Ovary (tissue), 9 donors: ENCODE measurements around the gene HRC. TPM values are rescaled to one million over a fixed set of nuclear protein-coding genes. Genes with fewer than 3 reads are reported as not detected.
"Not testable (repeated sequence)": the region's sequence is repeated elsewhere in the genome, so short reads cannot be mapped to it uniquely, and the experiment has no call there.

ENCODE experiments used
- DNase-seq, 5 donors: peaks; one replicate each; pipeline ENCODE4 v3.0.0-alpha.2; 2019 to 2020
- H3K27ac ChIP-seq, 2 donors: fragments of 200-600 bp; one replicate each; pipeline versions ENCODE4 v1.5.1 to v1.8.0; 2019 to 2022
- H3K27me3 ChIP-seq: fragments of 200-600 bp; one replicate; pipeline ENCODE4 v1.8.0; 2022
- H3K36me3 ChIP-seq: fragments of 200-600 bp; sonication (generic); one replicate; pipeline ENCODE4 v1.5.1; 2019
- H3K4me1 ChIP-seq: one replicate; pipeline ENCODE4 v1.8.1; 2013; ENCODE audit warnings: mild to moderate bottlenecking, moderate library complexity; ENCODE audit not compliant: insufficient read depth
- H3K4me3 ChIP-seq: fragments of 200-600 bp; sonication (generic); one replicate; pipeline ENCODE4 v1.5.1; 2017
- H3K9me3 ChIP-seq, 2 donors: fragments of 200-600 bp in 1 of 2; sonication (generic) in 1 of 2; one replicate each; pipeline versions ENCODE4 v1.5.1 to v1.8.1; 2013 to 2019; ENCODE audit warnings: mild to moderate bottlenecking in 1 of 2, moderate library complexity in 1 of 2
- EP300 ChIP-seq: sonication (generic); formaldehyde crosslinking; IDR thresholded peaks from one replicate; pipeline ENCODE4 v1.6.1; 2017; ENCODE audit warnings: antibody characterized with exemption
- POLR2A ChIP-seq: fragments of 450-650 bp; IDR thresholded peaks from one replicate; pipeline ENCODE4 v1.6.1; 2017; ENCODE audit warnings: antibody characterized with exemption, mild to moderate bottlenecking, moderate library complexity
- WGBS, 3 donors: extraction: QIAGEN DNeasy Blood & Tissue Kit in 1 of 3; methylation state at CpG; one replicate each; pipeline versions ENCODE4 v1.1.5 to v1.1.7; 2013 to 2017; 5-methylcytosine and 5-hydroxymethylcytosine counted together
- intact Hi-C, 4 donors: fragments of 100-400 bp; cut with DNase I; formaldehyde crosslinking; loops; one replicate each; pipeline versions ENCODE4 v1.11.0 to v1.15.1; 2022 to 2023
- polyA plus RNA-seq, 2 donors: library from polyadenylated mRNA; stranded (reverse); fragments of 200-250 nt in 1 of 2; fragments of 350-450 nt in 1 of 2; fragmentation: Illumina TruSeq in 1 of 2; extraction: RNeasy Lipid Tissue Mini Kit (QIAGEN cat#74804) in 1 of 2; gene quantifications; one replicate each; pipeline ENCODE4 v1.2.3, GENCODE V29; 2013 to 2014
- total RNA-seq, 7 donors: library from RNA; depleted of rRNA in 2 of 7; stranded (reverse); fragments of >200 nt in 2 of 7; fragmentation: NEBNext Ultra II Directional in 3 of 7; extraction: Animal tissue kit (Norgen Biotek cat#: 25700) in 3 of 7; gene quantifications; one replicate each; pipeline versions ENCODE4 v1.1.0 to v1.2.4, GENCODE V29; 2016 to 2023
- TF ChIP-seq, protein P1 (sequence below), 3 donors: fragments of 450-650 bp in 2 of 3; fragments of 200-600 bp in 1 of 3; IDR thresholded peaks; one replicate each; pipeline versions ENCODE4 v1.5.1 to v1.8.0; 2016 to 2022; ENCODE audit warnings: antibody characterized with exemption in 3 of 3, mild to moderate bottlenecking in 1 of 3
- donor health status: DM: no; HTN: no; CAD: no; lungs with moderate emphysema.
- donor health status: DM: no; HTN: no; CAD: no.
- donor health status: Bipolar disorder and iron deficiency.
- donor health status: DM: yes; HTN: yes; CAD: no.
- donor health status: DM: no; HTN: no; CAD: no.
- donor health status: DM: yes; HTN: yes; CAD: no.

The HRC gene
- total and polyA plus RNA-seq, 9 donors, result 0.36 to 10.5 (median 2.2) TPM

DNA sequence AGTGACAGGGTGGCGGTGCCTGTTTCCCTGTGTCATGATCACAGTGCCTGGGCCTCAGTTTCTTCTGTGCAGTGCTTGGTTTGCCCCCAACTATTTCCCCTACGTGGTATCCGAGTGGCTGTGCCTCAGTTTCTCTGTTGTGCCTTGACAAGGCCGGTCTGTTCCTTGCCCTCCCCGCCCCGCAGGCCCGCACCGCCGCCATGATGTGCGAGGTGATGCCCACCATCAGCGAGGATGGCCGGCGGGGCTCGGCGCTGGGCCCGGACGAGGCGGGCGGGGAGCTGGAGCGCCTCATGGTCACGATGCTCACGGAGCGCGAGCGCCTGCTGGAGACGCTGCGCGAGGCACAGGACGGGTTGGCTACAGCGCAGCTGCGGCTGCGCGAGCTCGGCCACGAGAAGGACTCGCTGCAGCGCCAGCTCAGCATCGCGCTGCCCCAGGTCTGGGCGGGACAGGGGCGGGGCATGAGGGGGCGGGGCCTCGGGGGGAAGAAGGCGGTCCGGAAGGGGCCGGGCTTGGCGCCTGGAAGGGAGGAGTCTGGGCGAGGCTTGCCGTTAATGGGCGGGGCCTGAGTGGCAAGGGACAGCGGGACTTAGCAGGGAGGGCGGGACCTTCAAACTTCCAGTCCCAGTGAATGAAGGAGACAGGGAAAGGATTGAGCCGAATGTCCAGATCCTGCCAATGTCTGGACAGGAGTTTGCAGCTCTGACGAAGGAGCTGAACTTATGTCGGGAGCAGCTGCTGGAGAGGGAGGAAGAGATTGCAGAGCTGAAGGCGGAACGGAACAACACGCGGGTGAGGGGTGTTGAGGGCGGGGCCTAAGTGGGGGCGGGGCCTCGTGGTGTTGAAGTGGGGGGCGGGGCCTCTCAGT, 27.3 kb downstream of the HRC start:
- intact Hi-C loops, result no loop called here
- DNase-seq, result peak; percentile 95 to 97 (median 96)
- Histone ChIP-seq H3K27me3 (no peaks in the 10 kb centered on the region), H3K4me1 (peaks cover 4% of the 10 kb centered on the region), H3K9me3 (no peaks in the 10 kb centered on the region), H3K27ac (no peak overlapping the region), H3K36me3 (no peaks in the 10 kb centered on the region), H3K4me3 (peak overlapping the region; percentile 32)
- 3 to 4% (median 4%) methylated on average over 63 of the region's 63 CpGs for WGBS, 3 donors
- TF ChIP-seq, protein P1, sequence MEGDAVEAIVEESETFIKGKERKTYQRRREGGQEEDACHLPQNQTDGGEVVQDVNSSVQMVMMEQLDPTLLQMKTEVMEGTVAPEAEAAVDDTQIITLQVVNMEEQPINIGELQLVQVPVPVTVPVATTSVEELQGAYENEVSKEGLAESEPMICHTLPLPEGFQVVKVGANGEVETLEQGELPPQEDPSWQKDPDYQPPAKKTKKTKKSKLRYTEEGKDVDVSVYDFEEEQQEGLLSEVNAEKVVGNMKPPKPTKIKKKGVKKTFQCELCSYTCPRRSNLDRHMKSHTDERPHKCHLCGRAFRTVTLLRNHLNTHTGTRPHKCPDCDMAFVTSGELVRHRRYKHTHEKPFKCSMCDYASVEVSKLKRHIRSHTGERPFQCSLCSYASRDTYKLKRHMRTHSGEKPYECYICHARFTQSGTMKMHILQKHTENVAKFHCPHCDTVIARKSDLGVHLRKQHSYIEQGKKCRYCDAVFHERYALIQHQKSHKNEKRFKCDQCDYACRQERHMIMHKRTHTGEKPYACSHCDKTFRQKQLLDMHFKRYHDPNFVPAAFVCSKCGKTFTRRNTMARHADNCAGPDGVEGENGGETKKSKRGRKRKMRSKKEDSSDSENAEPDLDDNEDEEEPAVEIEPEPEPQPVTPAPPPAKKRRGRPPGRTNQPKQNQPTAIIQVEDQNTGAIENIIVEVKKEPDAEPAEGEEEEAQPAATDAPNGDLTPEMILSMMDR (IDR thresholded peaks at IDR 0.05), result peak in 1 of 3 donors; percentile 43
- no peak for TF ChIP-seq POLR2A
- TF ChIP-seq EP300, result no peak

DNA sequence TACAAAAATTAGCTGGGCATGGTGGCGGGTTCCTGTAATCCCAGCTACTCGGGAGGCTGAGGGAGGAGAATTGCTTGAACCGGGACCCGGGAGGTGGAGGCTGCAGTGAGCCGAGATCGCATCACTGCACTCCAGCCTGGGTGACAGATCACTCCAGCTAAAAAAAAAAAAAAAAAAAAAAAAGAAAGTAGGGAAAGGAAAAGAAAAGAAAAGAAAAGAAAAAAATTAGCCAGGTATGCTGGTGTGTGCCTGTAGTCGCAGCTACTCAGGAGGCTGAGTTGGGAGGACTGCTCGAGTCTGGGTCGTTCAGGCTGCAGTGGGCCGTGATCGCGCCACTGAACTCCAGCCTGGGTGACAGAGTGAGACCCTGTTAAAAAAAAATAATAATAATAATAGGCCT, 28.0 kb downstream of the HRC start:
- H3K4me3 ChIP-seq, intact Hi-C loops, H3K9me3 ChIP-seq, H3K27me3 ChIP-seq, H3K4me1 ChIP-seq, H3K36me3 ChIP-seq, H3K27ac ChIP-seq, DNase-seq: not testable (repeated sequence)
- WGBS, 3 donors, result 91 to 96% (median 92%) methylated on average over 12 of the region's 12 CpGs

DNA sequence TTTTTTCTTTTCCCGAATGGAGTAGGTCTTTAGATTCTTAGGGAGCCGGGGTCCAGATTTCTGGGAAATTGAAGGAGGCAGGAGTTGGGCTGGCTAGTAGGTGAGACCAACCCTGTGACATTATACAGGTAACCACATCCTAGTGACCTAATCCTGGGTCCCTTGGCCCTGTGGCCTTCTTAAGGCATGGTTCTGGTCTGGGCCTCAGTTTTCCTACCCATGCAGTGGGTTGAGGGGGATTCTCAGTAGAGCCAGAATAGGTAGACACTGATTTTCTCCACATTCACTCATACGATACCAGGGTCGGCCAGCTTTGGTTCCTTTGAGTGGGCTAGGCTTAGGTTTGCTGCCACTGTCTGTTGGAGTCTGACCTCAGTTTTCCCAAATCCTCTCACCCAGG, 28.6 kb downstream of the HRC start:
- Histone ChIP-seq H3K9me3 (no peaks in the 10 kb centered on the region), H3K4me3 (no peak overlapping the region), H3K36me3 (no peaks in the 10 kb centered on the region), H3K27me3 (no peaks in the 10 kb centered on the region), H3K4me1 (peaks cover 4% of the 10 kb centered on the region), H3K27ac (no peak overlapping the region)
- no peak for TF ChIP-seq EP300
- TF ChIP-seq POLR2A, result no peak
- TF ChIP-seq, protein P1 (IDR thresholded peaks at IDR 0.05), result no peak
- intact Hi-C loops, result no loop called here
- DNase-seq, result no peak
- 74 to 84% (median 81%) methylated on average over 4 of the region's 4 CpGs for WGBS, 3 donors

DNA sequence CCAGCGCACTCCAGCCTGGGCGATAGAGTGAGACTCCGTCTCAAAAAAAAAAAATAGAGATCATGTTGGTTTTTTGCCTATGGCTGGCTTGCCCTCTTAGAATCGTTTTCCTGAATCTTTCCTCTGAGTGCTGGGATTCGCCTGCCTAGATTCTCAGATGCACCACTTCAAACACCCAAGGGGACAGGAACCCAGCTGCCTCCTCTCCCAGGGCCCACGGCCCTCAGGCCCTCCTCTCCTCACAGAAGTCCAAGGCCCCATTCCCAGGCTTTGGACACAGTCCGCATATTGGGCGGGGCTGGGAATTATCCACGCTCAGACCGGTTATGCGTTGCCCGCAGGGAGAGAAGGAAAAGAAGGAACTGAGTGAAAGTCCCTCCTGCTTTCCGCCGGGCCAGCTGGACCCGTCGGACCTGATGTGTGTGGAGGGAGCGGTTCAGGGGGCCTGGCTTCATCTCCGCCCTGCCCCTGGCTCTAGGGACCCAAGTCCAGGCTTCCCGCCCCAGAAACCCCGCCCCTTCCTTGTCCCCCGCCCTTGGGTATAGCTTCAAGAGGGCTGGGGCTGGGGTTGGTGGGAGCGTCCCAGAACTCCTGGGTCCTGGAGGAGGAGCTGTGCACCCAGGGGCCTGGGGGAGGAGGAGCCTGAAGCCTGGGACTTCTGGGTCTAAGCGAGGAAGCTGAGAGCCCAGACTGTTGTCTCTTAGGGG, 30.0 kb downstream of the HRC start:
- Histone ChIP-seq H3K9me3 (no peaks in the 10 kb centered on the region), H3K27ac (no peak overlapping the region), H3K4me3 (no peak overlapping the region), H3K36me3 (no peaks in the 10 kb centered on the region), H3K4me1 (peaks cover 4% of the 10 kb centered on the region), H3K27me3 (no peaks in the 10 kb centered on the region)
- intact Hi-C loops, result no loop called here
- DNase-seq, result no peak
- TF ChIP-seq EP300, result no peak
- TF ChIP-seq POLR2A, result no peak
- TF ChIP-seq, protein P1 (IDR thresholded peaks at IDR 0.05), result no peak
- 27 to 34% (median 31%) methylated on average over 23 of the region's 23 CpGs for WGBS, 3 donors

DNA sequence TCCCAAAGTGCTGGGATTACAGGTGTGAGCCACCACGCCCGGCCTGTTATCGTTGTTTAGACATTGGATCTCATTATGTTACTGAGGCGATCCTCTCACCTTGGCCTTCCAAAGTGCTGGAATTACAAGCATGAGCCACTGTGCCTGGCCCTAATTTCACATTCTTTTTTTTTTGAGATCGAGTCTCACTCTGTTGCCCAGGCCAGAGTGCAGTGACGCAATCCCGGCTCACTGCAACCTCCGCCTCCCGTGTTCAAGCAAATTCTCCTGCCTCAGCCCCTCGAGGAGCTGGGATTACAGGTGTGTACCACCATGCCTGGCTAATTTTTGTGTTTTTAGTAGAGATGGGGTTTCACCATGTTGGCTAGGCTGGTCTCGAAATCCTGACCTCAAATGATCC, 31.9 kb downstream of the HRC start:
- H3K4me1 ChIP-seq, result peaks cover 13% of the 10 kb centered on the region
- WGBS, 3 donors, result 85 to 87% (median 85%) methylated on average over 11 of the region's 11 CpGs
- DNase-seq, H3K4me3 ChIP-seq, H3K36me3 ChIP-seq, H3K27me3 ChIP-seq, H3K27ac ChIP-seq, intact Hi-C loops, H3K9me3 ChIP-seq: not testable (repeated sequence)

DNA sequence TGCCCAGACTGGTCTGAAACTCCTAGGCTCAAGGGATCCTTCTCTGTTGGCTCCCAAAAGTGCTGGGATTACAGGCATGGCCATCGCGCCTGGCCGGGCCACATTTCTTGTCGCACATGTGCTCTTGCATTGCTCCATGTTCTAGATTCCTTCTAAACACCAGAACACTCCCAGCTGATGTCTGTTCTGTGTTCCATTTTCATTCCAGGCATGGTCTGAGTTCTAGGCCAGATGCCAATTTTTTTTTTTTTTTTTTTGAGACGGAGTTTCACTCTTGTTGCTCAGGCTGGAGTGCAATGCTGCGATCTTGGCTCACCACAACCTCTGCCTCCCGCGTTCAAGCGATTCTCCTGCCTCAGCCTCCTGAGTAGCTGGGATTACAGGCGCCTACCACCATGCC, 33.4 kb downstream of the HRC start:
- H3K27me3 ChIP-seq, H3K9me3 ChIP-seq, DNase-seq, H3K4me3 ChIP-seq, intact Hi-C loops, H3K27ac ChIP-seq, H3K36me3 ChIP-seq: not testable (repeated sequence)
- peaks cover 14% of the 10 kb centered on the region for H3K4me1 ChIP-seq
- 74 to 75% (median 74%) methylated on average over 10 of the region's 10 CpGs for WGBS, 3 donors
